Peyer's patch (tissue), 4 donors: ENCODE measurements around the gene B3GALNT1. TPM values are rescaled to one million over a fixed set of nuclear protein-coding genes. Genes with fewer than 3 reads are reported as not detected.

ENCODE experiments used
- total RNA-seq, 4 donors: library from RNA; depleted of rRNA; stranded (reverse); fragments of >200 nt; gene quantifications; one replicate each; pipeline ENCODE4 v1.1.0, GENCODE V29; 2016

The B3GALNT1 gene
- total RNA-seq, 4 donors from 2014 or later, result 0.18 to 1.4 (median 0.61) TPM

Other genes starting within 250 kb of the B3GALNT1 start
- gene NMD3, start 116.0 kb upstream of the B3GALNT1 start, total RNA-seq, result 10 to 100 TPM; 22.9 to 36.5 (median 29.4) TPM